Kidney epithelial cell (primary cell): ENCODE data around the gene ECM2. TPM values are rescaled to one million over a fixed set of nuclear protein-coding genes. Genes with fewer than 3 reads are reported as not detected.

Experiments used
- DNase-seq: peaks from one replicate; pipeline ENCODE4 v3.0.0-alpha.2; 2010; ENCODE audit warnings: low read depth
- H3K27me3 ChIP-seq: 2 replicates; pipeline ENCODE4 v1.6.0; 2011; ENCODE audit warnings: low read length; ENCODE audit not compliant: control insufficient read depth, insufficient read depth
- H3K36me3 ChIP-seq: 2 replicates; pipeline ENCODE4 v1.5.1; 2011; ENCODE audit warnings: low read length; ENCODE audit not compliant: control insufficient read depth, insufficient read depth
- H3K4me3 ChIP-seq: 2 replicates; pipeline ENCODE4 v1.5.1; 2011; ENCODE audit warnings: low read depth, mild to moderate bottlenecking, control low read depth, low read length
- CTCF ChIP-seq: IDR thresholded peaks from 2 replicates; pipeline ENCODE4 v1.5.1; 2011; ENCODE audit warnings: mild to moderate bottlenecking, moderate library complexity, low read length, control low read depth, inconsistent platforms; ENCODE audit not compliant: insufficient read depth, poor library complexity, severe bottlenecking
- total RNA-seq: library from RNA; depleted of rRNA; stranded (reverse); fragments of >200 nt; gene quantifications from 2 replicates; pipeline ENCODE4 v1.2.3, GENCODE V29; 2015

The ECM2 gene
- total RNA-seq, 1 donor from 2014 or later, result not detected

- no peaks in the 10 kb centered on the region for H3K27me3 ChIP-seq
- H3K36me3 ChIP-seq, result no peaks in the 10 kb centered on the region
- no peak for TF ChIP-seq CTCF
- DNase-seq, result no peak
- H3K4me3 ChIP-seq, result no peak overlapping the region
These were observed 19.3 kb downstream of the ECM2 start for GRCh38 chr9:92516521-92516920.

GRCh38 chr9:92514635-92515034, 21.2 kb downstream of the ECM2 start:
- Histone ChIP-seq H3K27me3 (no peaks in the 10 kb centered on the region), H3K36me3 (no peaks in the 10 kb centered on the region), H3K4me3 (no peak overlapping the region)
- no peak for TF ChIP-seq CTCF
- DNase-seq, result no peak

- Histone ChIP-seq H3K4me3 (no peak overlapping the region), H3K27me3 (no peaks in the 10 kb centered on the region), H3K36me3 (no peaks in the 10 kb centered on the region)
- no peak for TF ChIP-seq CTCF
- DNase-seq, result no peak
These were observed 22.4 kb downstream of the ECM2 start for GRCh38 chr9:92513349-92513748.

- no peaks in the 10 kb centered on the region for H3K27me3 ChIP-seq
- H3K36me3 ChIP-seq, result no peaks in the 10 kb centered on the region
- no peak overlapping the region for H3K4me3 ChIP-seq
- no peak for TF ChIP-seq CTCF
- no peak for DNase-seq
These were observed 23.2 kb downstream of the ECM2 start for GRCh38 chr9:92512622-92513021.

GRCh38 chr9:92510747-92511146, 25.0 kb downstream of the ECM2 start:
- Histone ChIP-seq H3K4me3 (no peak overlapping the region), H3K36me3 (no peaks in the 10 kb centered on the region), H3K27me3 (no peaks in the 10 kb centered on the region)
- DNase-seq, result no peak
- no peak for TF ChIP-seq CTCF

GRCh38 chr9:92509050-92509449, 26.7 kb downstream of the ECM2 start:
- TF ChIP-seq CTCF, result no peak
- H3K36me3 ChIP-seq, result no peaks in the 10 kb centered on the region
- H3K4me3 ChIP-seq, result no peak overlapping the region
- DNase-seq, result no peak
- no peaks in the 10 kb centered on the region for H3K27me3 ChIP-seq
